GM19240 (cell line): ENCODE data around the gene FGGY.

ENCODE experiments used
- DNase-seq: peaks from one replicate; pipeline ENCODE4 v3.0.0; 2011; ENCODE audit warnings: low spot score; ENCODE audit not compliant: insufficient read length

The FGGY gene

DNA sequence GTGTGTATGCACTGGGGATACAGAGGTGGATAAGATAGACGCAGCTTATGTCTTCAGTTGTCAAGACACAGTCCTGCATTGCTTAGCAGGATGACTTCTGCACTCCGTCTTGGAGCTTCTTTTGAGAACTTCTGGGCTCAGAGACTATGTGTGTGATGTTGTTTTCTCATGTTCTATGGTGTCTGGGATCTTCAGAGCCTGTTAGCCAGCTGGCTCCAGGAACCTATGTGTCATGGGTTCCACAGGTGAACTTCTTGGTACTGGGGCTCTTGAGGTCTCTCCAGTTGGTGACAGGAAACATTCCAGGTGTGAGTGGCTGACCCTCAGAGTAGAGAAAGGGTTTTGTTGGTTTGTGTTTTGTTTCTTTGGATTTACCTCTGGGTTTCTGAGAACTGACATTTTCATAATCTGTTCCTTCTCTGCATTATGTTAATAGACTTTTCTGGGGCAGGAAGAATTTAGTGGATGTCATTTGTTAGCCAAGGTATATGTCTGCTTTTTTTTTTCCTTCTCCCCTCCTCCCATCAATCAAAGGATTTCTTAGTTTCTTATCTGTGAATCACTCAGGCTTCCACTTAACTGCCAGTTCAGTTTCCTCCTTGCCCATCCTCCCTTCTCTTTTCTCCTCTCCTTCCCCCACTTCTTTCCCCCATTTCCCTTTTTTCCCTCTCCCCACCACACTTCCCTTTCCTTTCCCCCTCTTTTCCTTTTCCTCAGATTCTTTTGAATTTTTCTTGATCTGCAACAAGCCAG lies 18.1 kb downstream of the FGGY start:
- no peak for DNase-seq

DNA sequence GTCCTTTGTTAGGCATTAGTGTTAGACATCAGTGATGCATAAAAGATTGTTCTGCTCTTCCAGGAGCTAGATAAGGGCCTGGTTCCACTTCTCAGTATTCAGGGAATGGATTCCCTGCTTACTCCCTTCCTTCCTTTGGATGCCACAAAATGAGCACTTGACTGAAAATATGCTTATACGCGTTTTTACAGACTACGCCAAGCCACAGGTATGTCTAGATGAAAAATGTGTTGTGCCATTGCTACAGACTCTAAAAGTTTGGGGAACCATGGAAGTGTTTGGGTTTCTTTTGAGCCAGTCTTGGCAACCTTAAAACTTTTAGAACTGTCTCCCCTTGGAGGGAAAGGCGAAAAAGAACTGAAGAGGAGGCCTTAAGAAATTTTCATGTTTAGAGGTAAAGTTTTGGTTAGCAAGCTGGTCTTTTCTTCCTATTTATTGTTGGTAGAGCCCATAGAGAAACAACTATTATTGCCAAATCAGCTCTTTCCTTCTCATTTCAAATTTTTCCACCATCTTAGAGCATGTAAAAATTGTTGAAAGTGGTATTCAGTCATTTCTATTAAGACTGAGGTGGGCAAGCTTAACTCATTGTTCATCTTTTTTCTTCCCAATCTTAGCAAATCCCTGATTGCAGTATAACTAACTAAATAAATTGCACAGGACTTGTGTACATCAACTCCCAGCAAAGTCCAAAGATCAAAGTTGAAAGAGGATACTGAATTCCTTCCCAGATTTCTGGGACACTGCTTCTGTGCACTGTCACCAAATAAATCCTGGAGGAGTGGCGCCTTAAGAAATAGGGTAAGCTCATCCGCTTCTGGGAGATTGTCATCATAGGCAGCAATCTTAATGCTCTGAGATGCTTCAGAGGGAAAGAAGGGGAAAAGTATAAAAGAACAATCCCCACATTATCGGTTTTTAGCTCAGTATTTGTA lies 18.9 kb downstream of the FGGY start:
- DNase-seq: no peak

DNA sequence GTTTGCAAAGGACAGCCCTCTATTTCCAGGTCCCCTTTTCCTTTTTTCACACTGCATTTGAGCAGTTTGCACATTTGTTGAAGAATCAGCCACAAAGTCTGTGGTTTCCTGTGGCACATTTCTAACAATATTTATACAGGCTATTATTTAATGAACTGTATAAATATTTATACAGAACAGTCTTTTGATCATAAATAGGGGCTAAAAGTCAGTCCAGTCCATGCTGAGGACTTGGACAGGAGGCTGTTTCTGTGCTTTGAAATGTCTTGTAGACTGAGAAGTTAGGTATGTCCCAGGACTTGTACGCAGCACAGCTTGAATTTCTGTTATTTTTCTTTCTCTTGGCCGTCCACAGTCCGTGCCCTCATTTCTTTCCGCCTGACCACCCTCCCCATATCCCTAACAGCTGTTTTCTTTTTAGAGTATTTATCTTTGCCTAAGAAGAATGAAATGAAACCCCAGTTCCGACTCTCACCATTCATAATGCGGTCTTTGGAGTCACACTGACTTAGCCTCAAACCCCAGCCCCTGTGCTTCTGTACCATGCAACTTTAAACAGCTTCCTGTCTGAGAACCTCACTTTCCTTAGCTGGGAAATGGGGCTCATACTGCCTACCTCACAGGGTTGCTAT lies 19.7 kb downstream of the FGGY start:
- no peak for DNase-seq

DNA sequence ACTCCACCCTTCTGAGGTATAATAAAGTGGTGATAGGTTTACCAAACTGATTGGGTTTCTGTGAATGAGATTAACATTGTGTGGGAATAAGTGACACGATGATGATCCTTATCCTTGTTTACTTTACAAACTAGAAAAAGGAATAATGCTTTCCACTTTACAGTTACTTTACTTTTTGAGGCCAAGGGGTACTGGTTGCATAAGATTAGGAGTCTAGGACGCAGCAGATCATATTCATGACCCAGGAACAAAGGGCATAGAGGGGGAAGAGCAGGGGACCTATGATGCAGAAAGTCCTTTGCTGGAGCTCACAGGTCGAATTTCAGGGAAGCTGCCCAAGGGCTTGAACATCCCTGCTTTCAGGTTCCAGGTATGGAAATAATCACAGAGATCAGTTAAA lies 20.4 kb downstream of the FGGY start:
- no peak for DNase-seq

DNA sequence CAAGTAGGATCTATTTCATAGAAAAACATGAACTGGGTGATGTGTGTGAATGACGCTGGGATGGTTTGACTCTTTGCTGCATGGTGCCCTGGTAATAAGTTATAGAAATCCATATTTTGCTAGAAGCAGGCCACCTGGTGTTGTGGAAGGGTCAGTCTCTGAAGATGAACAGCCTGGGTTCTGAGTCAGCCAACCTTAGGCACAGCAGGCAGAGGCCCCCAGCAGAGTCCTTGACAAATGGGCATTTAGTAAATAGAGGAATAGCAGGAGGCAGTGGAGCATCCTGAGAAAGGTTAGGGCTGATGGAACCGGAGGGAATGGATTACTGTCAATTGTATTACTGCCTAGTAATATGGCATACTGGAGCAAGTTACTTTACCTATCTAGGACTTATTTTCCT lies 20.9 kb downstream of the FGGY start:
- no peak for DNase-seq

DNA sequence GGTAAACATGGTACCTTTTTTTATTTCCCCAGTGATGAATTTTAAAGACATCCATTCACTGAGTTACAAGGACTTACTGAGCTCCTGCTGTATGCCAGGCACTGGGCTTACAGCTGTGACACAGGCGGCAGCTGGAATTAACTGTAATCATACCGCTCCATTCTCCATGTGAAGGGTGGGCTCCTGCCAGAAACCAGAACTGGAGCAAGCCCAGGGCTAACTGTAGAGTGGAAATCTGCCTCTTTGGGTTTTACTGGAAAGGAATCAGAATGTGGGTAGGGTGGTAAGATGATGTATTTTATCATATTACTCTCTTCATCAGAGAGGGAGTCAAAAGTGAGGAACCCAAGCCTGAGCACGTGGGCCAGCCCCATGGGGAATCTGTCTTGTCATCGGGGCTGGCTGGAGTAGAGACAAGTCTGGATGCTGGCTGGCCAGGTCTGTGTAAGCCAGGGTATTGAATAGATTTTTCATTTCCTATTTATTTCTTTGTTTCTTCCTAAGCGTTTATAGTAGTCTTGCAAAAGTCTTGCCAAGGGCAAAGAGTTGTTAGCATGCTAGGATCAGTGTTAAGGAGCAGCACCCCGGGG lies 21.5 kb downstream of the FGGY start:
- no peak for DNase-seq

DNA sequence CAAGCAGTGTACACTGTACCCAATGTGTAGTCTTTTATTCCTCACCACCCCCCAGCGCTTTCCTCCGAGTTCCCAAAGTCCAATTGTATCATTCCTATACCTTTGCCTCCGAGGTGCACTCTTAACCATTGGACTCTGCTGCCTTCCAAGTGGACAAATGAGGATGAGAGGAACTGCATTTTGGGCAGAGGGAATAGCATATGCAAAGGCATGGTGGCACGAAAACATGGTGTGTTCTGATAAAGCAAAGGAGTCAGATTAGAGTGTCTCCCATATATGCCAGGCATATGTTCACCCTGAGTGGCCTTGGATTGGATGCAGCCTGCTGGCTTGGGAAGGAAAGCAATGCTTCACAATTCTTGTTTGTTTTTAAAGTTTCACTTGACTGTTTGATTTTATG lies 25.5 kb downstream of the FGGY start:
- no peak for DNase-seq

DNA sequence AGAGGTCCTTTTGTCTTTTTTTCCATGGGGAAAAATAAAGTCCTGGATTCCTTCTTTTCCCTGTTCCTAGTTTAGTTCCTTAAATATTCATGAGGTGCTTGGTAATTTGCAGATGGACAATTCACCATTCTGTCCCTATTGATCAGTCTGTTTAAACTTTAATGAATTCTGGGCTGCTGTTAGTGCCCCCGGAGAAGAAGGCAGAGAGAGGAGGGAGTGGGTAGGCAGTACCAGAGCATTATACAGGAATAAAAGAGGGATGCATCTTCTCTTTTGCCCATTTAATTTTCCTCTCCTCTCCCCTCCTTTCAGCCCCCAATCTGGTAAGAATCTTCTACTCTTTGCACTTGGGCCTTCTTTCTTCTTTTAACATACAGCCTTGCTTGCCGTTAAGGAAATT lies 25.9 kb downstream of the FGGY start:
- DNase-seq: no peak

DNA sequence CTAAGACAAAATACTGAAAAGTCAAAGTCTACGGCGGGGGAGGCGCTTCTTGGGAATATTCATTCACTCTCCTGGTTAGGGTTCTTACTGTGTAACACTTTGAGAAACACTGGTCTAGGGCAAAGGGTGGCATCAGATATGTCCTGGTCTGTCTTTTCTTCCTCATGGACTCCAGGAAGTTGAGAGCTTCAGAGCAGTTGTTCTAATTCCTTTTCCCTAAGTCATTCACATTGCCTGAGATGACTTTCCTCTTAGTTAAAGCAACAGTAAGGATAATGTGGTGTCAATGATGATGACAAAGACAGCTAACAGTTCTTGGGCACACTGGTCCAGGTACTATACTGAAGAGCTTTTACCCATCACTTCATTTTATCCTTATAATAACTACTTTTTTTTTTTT lies 27.0 kb downstream of the FGGY start:
- DNase-seq: no peak

DNA sequence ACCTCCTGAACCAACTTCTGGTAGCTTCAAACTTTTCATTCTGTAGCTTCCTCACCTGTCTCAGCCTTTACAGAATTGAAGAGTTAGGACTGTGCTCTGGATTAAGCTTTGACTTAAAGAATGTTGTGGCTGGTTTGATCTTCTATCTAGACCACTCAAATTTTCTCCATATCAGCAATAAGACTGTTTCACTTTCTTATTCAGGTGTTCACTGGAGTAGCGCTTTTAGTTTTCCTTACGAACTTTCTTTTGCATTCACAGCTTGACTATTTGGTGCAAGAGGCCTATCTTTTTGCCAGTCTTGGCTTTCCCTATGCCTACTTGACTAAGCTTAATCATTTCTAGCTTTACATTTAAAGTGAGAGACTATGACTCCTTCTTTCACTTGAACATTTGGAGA lies 31.5 kb downstream of the FGGY start:
- no peak for DNase-seq

DNA sequence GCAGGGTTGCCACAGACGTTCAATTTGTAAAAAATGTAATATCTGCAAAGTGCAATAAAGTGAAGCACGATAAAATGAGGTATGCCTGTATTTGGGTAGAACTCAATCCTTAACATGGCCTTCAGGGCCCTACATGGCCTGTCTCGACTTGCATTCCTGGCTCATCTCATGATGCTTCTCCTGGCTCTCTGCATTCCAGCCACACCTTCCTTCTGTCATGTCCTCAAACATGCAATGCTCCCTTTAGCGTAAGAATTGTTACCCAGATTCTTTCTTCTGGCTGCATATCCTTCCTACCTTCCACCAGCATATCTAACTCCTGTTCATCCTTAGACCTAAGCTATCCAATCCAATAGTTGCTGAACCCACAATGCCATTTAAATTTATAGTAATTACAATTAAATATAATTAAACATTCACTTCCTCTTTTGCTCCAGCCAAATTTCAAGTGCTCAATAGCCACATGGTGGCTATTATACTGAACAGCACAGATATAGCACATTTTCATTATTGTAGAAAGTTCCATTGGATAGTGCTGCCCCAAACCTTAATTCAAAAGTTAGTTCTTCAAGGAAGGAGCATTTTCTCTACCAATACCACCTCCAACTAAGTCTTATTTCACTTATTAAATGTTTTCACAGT lies 32.6 kb downstream of the FGGY start:
- DNase-seq: no peak

DNA sequence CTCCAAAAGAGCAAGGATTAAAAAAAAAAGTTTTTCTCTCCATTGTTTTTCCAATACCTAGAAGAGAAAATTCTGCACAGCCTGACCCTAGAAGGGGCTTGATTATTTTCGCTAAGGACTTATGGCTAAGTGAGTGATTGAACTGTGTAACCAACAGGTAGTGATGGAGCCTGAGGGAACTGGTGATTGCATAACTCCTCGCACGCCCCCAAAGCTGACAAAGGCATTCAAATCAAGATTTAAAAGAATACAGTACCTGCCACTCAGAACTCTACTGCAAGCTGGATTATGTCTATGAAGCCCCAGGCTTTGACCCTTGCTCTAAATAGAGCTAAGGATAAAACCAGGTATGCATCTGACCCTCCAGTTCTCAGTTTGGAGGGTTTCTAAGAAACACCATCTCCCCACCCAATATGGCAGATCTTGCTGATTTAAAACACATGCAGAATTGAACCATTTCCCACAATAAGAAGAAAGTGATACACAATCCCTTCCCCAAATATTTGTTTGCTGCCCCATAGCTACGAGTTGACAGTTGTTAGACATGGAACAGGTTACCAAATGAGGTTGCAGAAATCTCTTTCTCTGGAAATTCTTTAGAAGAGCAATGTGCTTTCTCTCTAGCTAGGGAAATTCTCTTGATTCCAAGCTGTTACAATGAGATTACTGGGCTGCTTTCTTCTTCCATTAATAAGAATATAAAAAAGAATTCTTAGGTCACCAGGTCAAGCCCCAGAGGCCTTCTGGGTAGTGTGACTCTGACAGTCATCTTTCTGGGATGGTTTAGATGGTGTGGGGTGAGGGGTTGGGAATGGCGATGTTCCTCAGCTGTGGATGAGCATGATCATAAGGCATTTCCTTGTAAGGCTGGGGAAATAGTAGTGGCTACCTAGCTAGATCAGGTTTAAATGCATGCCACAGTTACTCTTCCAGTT lies 35.1 kb downstream of the FGGY start:
- no peak for DNase-seq

DNA sequence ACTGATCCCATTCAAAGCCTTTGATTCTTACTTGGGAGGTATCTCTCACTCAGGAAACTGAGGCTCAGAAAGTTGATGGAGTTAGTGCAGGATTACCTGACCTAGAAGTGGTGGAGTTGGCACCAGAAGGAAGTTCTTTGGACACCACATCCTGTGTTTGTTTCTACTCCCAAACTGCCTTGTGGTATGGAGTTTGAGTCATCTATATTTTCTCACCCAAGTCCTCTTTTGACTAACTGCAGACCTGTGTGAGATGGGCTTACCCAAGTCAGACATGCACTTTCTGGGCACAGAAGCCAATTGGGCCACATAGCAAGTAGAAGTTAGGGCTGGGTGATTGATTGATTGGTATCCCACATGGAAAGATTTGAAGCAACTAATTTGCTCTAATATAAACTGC lies 36.1 kb downstream of the FGGY start:
- DNase-seq: no peak

DNA sequence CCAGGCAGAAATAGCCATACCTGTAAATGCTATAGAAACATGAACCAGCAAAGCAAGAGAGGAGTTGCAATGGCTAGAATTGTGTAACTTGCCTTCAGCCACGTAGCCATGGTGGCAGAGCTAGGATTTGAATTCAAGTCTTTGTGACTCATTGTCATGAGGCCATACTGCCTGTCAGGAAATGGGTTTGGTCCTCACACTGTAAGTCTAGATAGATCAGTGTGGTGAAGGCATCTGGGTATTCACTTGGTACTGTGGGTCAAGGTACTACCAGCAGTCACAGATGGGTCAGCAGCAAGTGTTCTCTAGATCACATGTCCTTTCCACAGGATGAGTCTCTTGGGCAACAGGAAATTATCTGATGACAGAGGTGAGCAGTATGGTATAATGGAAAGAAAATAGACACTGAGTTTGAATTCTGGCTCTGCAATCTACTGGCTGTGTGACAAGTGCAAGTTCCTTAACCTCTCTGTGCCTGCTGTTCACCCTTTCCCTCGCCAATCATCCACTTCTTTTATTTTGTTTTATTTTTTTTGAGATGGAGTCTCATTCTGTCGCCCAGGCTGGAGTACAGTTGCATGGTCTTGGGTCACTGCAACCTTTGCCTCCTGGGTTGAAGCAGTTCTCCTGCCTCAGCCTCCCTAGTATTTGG lies 36.9 kb downstream of the FGGY start:
- DNase-seq: no peak

DNA sequence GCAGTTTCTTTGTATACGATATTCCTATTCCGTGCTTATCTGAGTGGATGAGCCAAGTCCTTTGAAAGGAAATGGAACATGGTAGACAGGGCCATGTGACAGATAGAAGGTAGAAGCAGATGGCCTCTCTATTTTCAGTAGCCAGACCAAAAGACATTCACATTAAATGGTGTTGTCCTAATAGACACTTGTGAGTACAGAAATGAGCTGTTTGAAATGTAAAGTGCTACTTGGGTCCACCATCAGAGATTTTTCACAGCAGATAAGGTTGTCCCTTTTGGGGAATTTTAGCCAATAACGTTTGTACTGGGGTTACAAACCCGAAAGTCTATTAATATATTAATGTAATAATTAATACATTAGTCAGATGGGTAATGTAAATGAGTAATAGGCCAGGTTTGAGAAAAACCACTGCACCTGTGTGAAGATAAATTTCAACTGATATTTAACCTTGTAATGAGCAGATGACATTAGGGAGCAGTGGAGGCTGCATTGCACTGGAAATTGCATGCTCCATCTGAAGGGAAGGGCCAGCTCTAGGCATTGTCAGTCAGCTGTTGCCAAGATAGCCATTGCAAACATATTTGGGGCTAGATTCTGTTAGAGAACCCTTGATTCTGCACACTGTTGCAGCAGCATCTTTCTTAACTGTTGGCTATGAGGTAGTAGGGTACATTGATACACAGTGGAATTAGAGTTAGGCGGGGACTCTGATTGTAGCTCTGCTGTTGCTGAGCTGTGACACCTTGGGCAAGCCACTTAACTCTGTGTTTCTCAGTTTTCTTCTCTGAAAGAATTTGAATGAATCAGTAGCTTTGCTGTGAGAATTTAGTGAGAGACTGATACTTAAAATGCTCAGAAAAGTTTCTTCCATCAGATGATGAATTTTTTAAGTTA lies 43.8 kb downstream of the FGGY start:
- no peak for DNase-seq

DNA sequence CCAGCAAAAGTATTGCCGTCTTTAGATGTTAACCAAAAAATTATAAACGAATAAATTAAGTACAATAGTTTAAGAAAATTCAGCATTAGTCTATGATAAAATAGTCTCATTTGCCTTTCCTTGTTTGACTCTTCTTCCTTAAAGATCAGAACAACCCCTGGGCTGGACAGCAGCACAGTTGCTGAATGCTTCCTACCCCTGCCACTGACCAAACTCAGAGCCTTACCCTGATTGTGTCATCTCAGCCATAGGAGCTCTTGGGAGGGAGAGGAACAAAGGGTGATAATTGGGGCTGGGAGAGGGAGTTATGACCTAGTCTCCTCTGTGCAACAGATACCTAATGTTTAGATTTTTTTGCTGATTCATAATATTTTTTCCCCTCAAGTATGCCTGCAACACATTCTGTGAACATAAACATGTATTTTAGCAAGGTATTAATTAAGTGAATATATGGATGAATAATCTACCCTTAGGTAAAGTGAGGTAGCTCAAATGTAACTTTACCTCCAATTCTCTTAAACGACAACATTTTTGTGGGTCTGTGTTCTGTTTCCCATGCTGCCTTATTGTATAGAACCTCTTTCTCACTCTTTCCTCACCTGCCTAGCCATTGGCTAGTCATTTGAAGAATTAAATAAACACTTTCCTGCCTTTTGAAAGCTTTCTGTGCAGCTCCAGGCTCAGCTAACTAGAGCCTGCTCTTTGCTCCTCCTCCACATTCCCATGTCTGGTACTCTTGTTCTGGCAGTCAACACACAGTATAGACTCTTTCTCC lies 46.1 kb downstream of the FGGY start:
- DNase-seq: no peak

DNA sequence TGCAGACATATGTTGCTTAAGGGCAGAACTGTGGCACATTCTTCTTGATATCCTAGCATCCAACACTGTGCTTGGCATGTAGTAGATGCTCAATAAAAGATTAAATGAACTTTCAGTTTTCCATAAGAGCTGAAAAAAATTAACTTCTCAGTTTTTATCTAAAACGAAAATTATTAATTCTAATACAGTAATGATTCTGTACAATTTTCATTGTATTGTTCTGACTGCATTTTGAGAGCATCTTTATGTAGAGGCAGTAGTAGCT lies 46.6 kb downstream of the FGGY start:
- DNase-seq: no peak

DNA sequence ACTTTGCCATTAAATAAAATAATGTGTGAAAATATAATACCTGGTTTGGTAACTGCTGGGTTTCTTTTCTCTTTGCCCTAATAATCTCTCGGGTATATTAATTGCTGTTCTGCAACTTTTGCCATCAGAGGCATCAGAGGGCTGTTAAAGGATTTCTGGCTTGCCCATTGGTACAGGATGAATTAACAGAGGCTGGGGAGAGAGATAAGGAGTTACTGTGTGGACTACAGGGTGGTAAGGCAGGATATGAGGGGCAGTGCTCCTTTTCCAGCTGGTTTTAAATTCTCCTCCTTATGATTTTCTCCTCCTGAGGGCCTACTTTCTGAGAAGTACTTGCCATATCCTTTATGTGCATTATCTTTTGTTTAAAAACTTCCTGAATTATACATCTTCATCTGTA lies 48.3 kb downstream of the FGGY start:
- no peak for DNase-seq
